Thyroid gland (tissue), 4 donors: Measurements from ENCODE around the gene PTCSC3.

Experiments used
- CTCF ChIP-seq, 6 experiments: fragments of 200-600 bp in 3 of 6; fragments of 450-650 bp in 3 of 6; sonication (generic) in 3 of 6; IDR thresholded peaks; one replicate each; pipeline ENCODE4 v1.5.1; 2016 to 2019; ENCODE audit warnings: antibody characterized with exemption in 6 of 6, mild to moderate bottlenecking in 2 of 6, inconsistent platforms in 1 of 6, moderate library complexity in 1 of 6
- POLR2A ChIP-seq, 2 donors: fragments of 450-650 bp; IDR thresholded peaks; one replicate each; pipeline ENCODE4 v1.6.1; 2017; ENCODE audit warnings: antibody characterized with exemption in 2 of 2, mild to moderate bottlenecking in 2 of 2, moderate library complexity in 1 of 2

- TF ChIP-seq CTCF (IDR thresholded peaks at IDR 0.05): no peak
- no peak for TF ChIP-seq POLR2A (IDR thresholded peaks at IDR 0.05)
Measured at GRCh38 chr14:36212987-36213386, 36.5 kb upstream of the PTCSC3 start.
